B cell (primary cell): ENCODE results near the gene TMEM143.

ENCODE experiments used
- EZH2 ChIP-seq: IDR thresholded peaks from 2 replicates; pipeline ENCODE4 v1.6.1; 2012; ENCODE audit warnings: borderline replicate concordance, low read depth, mild to moderate bottlenecking, moderate library complexity, low read length; ENCODE audit not compliant: insufficient read depth, poor library complexity, severe bottlenecking
- TF ChIP-seq, protein P1 (sequence below): fragments of 200-600 bp; IDR thresholded peaks from one replicate; pipeline ENCODE4 v1.8.0; 2022; ENCODE audit warnings: antibody characterized with exemption, mild to moderate bottlenecking

DNA sequence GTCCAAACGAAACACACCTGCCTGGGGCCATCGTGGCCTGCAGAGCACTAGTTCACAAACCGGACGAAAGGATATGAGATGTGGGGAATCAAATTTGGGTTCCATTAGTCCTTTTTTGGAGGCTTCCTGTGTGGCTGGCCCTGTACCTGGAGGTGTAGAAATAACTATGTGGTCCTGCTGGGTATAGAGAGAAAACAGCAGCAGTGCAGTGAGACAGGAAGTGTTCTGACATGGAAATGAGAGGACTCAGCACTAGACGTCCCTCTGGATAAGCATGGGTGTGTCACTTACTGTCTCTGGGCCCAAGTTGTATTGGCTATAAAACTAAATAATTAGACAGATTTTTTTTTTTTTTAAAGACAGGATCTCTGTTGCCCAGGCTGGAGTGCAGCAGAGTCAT, 15.3 kb upstream of the TMEM143 start:
- TF ChIP-seq, protein P1, sequence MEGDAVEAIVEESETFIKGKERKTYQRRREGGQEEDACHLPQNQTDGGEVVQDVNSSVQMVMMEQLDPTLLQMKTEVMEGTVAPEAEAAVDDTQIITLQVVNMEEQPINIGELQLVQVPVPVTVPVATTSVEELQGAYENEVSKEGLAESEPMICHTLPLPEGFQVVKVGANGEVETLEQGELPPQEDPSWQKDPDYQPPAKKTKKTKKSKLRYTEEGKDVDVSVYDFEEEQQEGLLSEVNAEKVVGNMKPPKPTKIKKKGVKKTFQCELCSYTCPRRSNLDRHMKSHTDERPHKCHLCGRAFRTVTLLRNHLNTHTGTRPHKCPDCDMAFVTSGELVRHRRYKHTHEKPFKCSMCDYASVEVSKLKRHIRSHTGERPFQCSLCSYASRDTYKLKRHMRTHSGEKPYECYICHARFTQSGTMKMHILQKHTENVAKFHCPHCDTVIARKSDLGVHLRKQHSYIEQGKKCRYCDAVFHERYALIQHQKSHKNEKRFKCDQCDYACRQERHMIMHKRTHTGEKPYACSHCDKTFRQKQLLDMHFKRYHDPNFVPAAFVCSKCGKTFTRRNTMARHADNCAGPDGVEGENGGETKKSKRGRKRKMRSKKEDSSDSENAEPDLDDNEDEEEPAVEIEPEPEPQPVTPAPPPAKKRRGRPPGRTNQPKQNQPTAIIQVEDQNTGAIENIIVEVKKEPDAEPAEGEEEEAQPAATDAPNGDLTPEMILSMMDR = no peak
- no peak for TF ChIP-seq EZH2
